H9 (cell line): Measurements from ENCODE around the gene ZIC4. TPM values are rescaled to one million over a fixed set of nuclear protein-coding genes. Genes with fewer than 3 reads are reported as not detected.

ENCODE experiments used
- DNase-seq: peaks from one replicate; pipeline ENCODE4 v3.0.0-alpha.2; 2017
- H2AFZ ChIP-seq: one replicate; pipeline ENCODE4 v1.6.1; 2013; ENCODE audit warnings: mild to moderate bottlenecking, low read length, control low read depth, moderate library complexity
- H2AK5ac ChIP-seq: 2 replicates; pipeline ENCODE4 v1.6.1; 2013; ENCODE audit warnings: low read length, control low read depth, mixed read lengths; ENCODE audit not compliant: insufficient read length
- H2BK120ac ChIP-seq: one replicate; pipeline ENCODE4 v1.6.1; 2013; ENCODE audit warnings: low read depth, mild to moderate bottlenecking, low read length, control low read depth, inconsistent platforms; ENCODE audit not compliant: poor library complexity, severe bottlenecking
- H2BK12ac ChIP-seq: 2 replicates; pipeline ENCODE4 v1.6.1; 2013; ENCODE audit warnings: low read length, control low read depth, mixed read lengths, low read depth; ENCODE audit not compliant: insufficient read length
- H2BK15ac ChIP-seq: 2 replicates; pipeline ENCODE4 v1.6.1; 2013; ENCODE audit warnings: low read depth, low read length, control low read depth
- H2BK20ac ChIP-seq: one replicate; pipeline ENCODE4 v1.6.1; 2013; ENCODE audit warnings: low read depth, mild to moderate bottlenecking, low read length, control low read depth, inconsistent platforms; ENCODE audit not compliant: poor library complexity, severe bottlenecking
- H2BK5ac ChIP-seq: 2 replicates; pipeline ENCODE4 v1.6.1; 2013; ENCODE audit warnings: low read length, control low read depth, mixed read lengths; ENCODE audit not compliant: insufficient read length
- H3K14ac ChIP-seq: 2 replicates; pipeline ENCODE4 v1.6.1; 2013; ENCODE audit warnings: low read length, control low read depth; ENCODE audit not compliant: insufficient read depth
- H3K18ac ChIP-seq: 2 replicates; pipeline ENCODE4 v1.6.1; 2013; ENCODE audit warnings: low read depth, mild to moderate bottlenecking, mixed read lengths, low read length, control low read depth; ENCODE audit not compliant: insufficient read length
- H3K23ac ChIP-seq: 2 replicates; pipeline ENCODE4 v1.6.1; 2013; ENCODE audit warnings: low read length, control low read depth, mixed read lengths, low read depth; ENCODE audit not compliant: insufficient read length
- H3K23me2 ChIP-seq: 2 replicates; pipeline ENCODE4 v1.6.1; 2013; ENCODE audit warnings: low read depth, mild to moderate bottlenecking, mixed read lengths, low read length, control low read depth; ENCODE audit not compliant: insufficient read length, poor library complexity, severe bottlenecking
- H3K27ac ChIP-seq: 2 replicates; pipeline ENCODE4 v1.5.1; 2013; ENCODE audit warnings: low read length, control low read depth, mixed read lengths, low read depth; ENCODE audit not compliant: insufficient read length
- H3K27me3 ChIP-seq: 2 replicates; pipeline ENCODE4 v1.6.1; 2013; ENCODE audit warnings: low read length, control low read depth, inconsistent platforms; ENCODE audit not compliant: insufficient read depth
- H3K4ac ChIP-seq: 2 replicates; pipeline ENCODE4 v1.6.1; 2013; ENCODE audit warnings: low read depth, mild to moderate bottlenecking, control low read depth, inconsistent platforms, low read length, moderate library complexity
- H3K4me1 ChIP-seq: 2 replicates; pipeline ENCODE4 v1.6.1; 2013; ENCODE audit warnings: low read length, control low read depth, inconsistent platforms; ENCODE audit not compliant: insufficient read depth
- H3K4me2 ChIP-seq: 2 replicates; pipeline ENCODE4 v1.6.1; 2013; ENCODE audit warnings: low read length, control low read depth, mixed read lengths; ENCODE audit not compliant: insufficient read length, insufficient read depth
- H3K56ac ChIP-seq: 2 replicates; pipeline ENCODE4 v1.6.1; 2013; ENCODE audit warnings: low read depth, mild to moderate bottlenecking, mixed read lengths, low read length, control low read depth; ENCODE audit not compliant: insufficient read length
- H3K79me1 ChIP-seq: 2 replicates; pipeline ENCODE4 v1.6.1; 2013; ENCODE audit warnings: low read depth, mild to moderate bottlenecking, moderate library complexity, low read length, control low read depth, inconsistent platforms; ENCODE audit not compliant: insufficient read depth, poor library complexity, severe bottlenecking
- H3K79me2 ChIP-seq: 2 replicates; pipeline ENCODE4 v1.6.1; 2013; ENCODE audit warnings: low read length, control low read depth, inconsistent platforms; ENCODE audit not compliant: insufficient read depth
- H3K9ac ChIP-seq: 2 replicates; pipeline ENCODE4 v1.6.1; 2013; ENCODE audit warnings: low read length, control low read depth, mixed read lengths; ENCODE audit not compliant: insufficient read length; ENCODE audit errors: extremely low read depth
- H3K9me3 ChIP-seq: one replicate; pipeline ENCODE4 v1.6.1; 2013; ENCODE audit warnings: low read depth, low read length, inconsistent platforms; ENCODE audit not compliant: control insufficient read depth
- H3T11ph ChIP-seq: one replicate; pipeline ENCODE4 v1.6.1; 2013; ENCODE audit warnings: mild to moderate bottlenecking, low read length, control low read depth, inconsistent platforms
- H4K20me1 ChIP-seq: one replicate; pipeline ENCODE4 v1.6.1; 2013; ENCODE audit not compliant: control insufficient read depth, insufficient read length, insufficient read depth
- H4K5ac ChIP-seq: 2 replicates; pipeline ENCODE4 v1.6.1; 2013; ENCODE audit warnings: low read depth, mild to moderate bottlenecking, mixed read lengths, low read length, control low read depth; ENCODE audit not compliant: insufficient read length
- H4K8ac ChIP-seq: replicated peaks from 2 replicates; pipeline ENCODE4 v1.6.1; 2013; ENCODE audit warnings: low read length, control low read depth, mixed read lengths, low read depth; ENCODE audit not compliant: insufficient read length
- H4K91ac ChIP-seq: 2 replicates; pipeline ENCODE4 v1.6.1; 2013; ENCODE audit warnings: low read depth, mild to moderate bottlenecking, moderate library complexity, mixed read lengths, low read length, control low read depth; ENCODE audit not compliant: insufficient read length
- H3K27ac Mint-ChIP-seq, 3 experiments: 2 replicates in 2 of 3; 3 replicates in 1 of 3; pipeline ENCODE4 v1.8.0; 2020 to 2021; ENCODE audit warnings: mixed read lengths in 3 of 3, mild to moderate bottlenecking in 1 of 3, moderate library complexity in 1 of 3
- H3K27me3 Mint-ChIP-seq: 2 replicates; pipeline ENCODE4 v1.8.0; 2021; ENCODE audit warnings: low read depth, mild to moderate bottlenecking, moderate library complexity, mixed read lengths
- H3K36me3 Mint-ChIP-seq, 3 experiments: 2 replicates in 2 of 3; 3 replicates in 1 of 3; pipeline ENCODE4 v1.8.0; 2020 to 2021; ENCODE audit warnings: low read depth in 3 of 3, mixed read lengths in 3 of 3; ENCODE audit not compliant: insufficient read depth in 1 of 3
- H3K4me1 Mint-ChIP-seq, 2 experiments: 2 replicates each; pipeline ENCODE4 v1.8.0; 2020; ENCODE audit warnings: mixed read lengths in 2 of 2
- H3K4me3 Mint-ChIP-seq, 2 experiments: 2 replicates in 1 of 2; 3 replicates in 1 of 2; pipeline ENCODE4 v1.8.0; 2020 to 2021; ENCODE audit warnings: mild to moderate bottlenecking in 2 of 2, mixed read lengths in 2 of 2, moderate library complexity in 1 of 2
- H3K9me3 Mint-ChIP-seq, 2 experiments: 2 replicates in 1 of 2; 3 replicates in 1 of 2; pipeline ENCODE4 v1.8.0; 2020; ENCODE audit warnings: mild to moderate bottlenecking in 2 of 2, mixed read lengths in 2 of 2, moderate library complexity in 1 of 2
- WGBS: extraction: QIAGEN DNeasy Blood & Tissue Kit; methylation state at CpG from one replicate; pipeline ENCODE4 v1.1.7; 2013; ENCODE audit warnings: missing lambda C conversion rate, low lambda C conversion rate, mixed read lengths; ENCODE audit not compliant: insufficient read length; ENCODE audit errors: extremely low coverage; 5-methylcytosine and 5-hydroxymethylcytosine counted together
- total RNA-seq: library from RNA; stranded (reverse); gene quantifications from 2 replicates; pipeline ENCODE4 v1.2.1, GENCODE V29; 2021
- TF ChIP-seq, protein P1 (sequence below): fragments of 200-600 bp; sonication (generic); conservative IDR thresholded peaks from 3 replicates; pipeline ENCODE4 v1.8.0; 2021; ENCODE audit warnings: antibody characterized with exemption, mild to moderate bottlenecking

The ZIC4 gene
- total RNA-seq, 1 experiment from 2014 or later = not detected

DNA sequence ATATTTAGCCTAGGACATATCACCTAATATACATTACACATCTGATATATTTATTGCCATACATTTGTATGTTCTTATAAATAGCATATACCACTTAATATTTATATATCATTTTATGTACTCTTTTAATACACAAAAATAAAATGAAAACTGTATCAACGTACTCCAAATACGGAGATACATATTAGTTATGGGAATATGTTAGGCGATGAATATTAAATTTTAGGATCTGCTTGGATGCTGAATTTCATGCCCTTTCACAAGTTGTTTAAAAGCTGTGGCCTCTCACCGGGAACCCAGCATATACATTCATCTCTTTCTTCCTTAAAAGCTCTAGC, 50.6 kb downstream of the ZIC4 start:
- no peak overlapping the region for H2BK15ac ChIP-seq
- H4K8ac ChIP-seq = no peak overlapping the region
- no peak overlapping the region for H3K14ac ChIP-seq
- no peak overlapping the region for H3K56ac ChIP-seq
- H3K23ac ChIP-seq = no peak overlapping the region
- no peaks in the 10 kb centered on the region for H3K79me1 ChIP-seq
- no peak overlapping the region for H2BK20ac ChIP-seq
- no peak overlapping the region for H2BK5ac ChIP-seq
- no peak overlapping the region for H4K91ac ChIP-seq
- H3K27ac ChIP-seq = no peak overlapping the region
- H3K4me1 ChIP-seq = no peaks in the 10 kb centered on the region
- Mint-ChIP-seq H3K27me3 (peaks cover 91% of the 10 kb centered on the region), H3K9me3 (peaks cover 0 to under 1% of the 10 kb centered on the region in 2 experiments; a peak in 1 of 5 replicates), H3K4me3 (peak overlapping the region in 1 of 2 experiments; percentile 78; a peak in 3 of 5 replicates), H3K4me1 (peaks cover 46 to 63% of the 10 kb centered on the region in 2 experiments), H3K27ac (no peak overlapping the region), H3K36me3 (no peaks in the 10 kb centered on the region)
- H2BK120ac ChIP-seq = no peak overlapping the region
- no peak overlapping the region for H3K4ac ChIP-seq
- H2BK12ac ChIP-seq = no peak overlapping the region
- H3K4me2 ChIP-seq = peak overlapping the region; percentile 52
- no peak overlapping the region for H2AK5ac ChIP-seq
- no peak overlapping the region for H3K18ac ChIP-seq
- no CpG with 5 or more reads among the region's 4 CpGs for WGBS
- H3K9ac ChIP-seq = no peak overlapping the region
- H3T11ph ChIP-seq = no peak overlapping the region
- H3K79me2 ChIP-seq = no peaks in the 10 kb centered on the region
- TF ChIP-seq, protein P1, sequence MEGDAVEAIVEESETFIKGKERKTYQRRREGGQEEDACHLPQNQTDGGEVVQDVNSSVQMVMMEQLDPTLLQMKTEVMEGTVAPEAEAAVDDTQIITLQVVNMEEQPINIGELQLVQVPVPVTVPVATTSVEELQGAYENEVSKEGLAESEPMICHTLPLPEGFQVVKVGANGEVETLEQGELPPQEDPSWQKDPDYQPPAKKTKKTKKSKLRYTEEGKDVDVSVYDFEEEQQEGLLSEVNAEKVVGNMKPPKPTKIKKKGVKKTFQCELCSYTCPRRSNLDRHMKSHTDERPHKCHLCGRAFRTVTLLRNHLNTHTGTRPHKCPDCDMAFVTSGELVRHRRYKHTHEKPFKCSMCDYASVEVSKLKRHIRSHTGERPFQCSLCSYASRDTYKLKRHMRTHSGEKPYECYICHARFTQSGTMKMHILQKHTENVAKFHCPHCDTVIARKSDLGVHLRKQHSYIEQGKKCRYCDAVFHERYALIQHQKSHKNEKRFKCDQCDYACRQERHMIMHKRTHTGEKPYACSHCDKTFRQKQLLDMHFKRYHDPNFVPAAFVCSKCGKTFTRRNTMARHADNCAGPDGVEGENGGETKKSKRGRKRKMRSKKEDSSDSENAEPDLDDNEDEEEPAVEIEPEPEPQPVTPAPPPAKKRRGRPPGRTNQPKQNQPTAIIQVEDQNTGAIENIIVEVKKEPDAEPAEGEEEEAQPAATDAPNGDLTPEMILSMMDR = no peak
- no peak overlapping the region for H2AFZ ChIP-seq
- no peak overlapping the region for H4K5ac ChIP-seq
- peaks cover 59% of the 10 kb centered on the region for H3K27me3 ChIP-seq
- DNase-seq = no peak
- no peaks in the 10 kb centered on the region for H3K9me3 ChIP-seq
- peaks cover 4% of the 10 kb centered on the region for H3K23me2 ChIP-seq
- no peaks in the 10 kb centered on the region for H4K20me1 ChIP-seq
